PC-3 (cell line): ENCODE measurements around the gene DOCK4. TPM values are rescaled to one million over a fixed set of nuclear protein-coding genes. Genes with fewer than 3 reads are reported as not detected.
A peak's percentile ranks its signal among the peaks of the same experiment; 100 is the strongest.

ENCODE experiments used
- ATAC-seq: fragments of 200-7000 bp; cut with Tn5 transposase; 2 replicates; pipeline ENCODE4 v1.9.1; 2020; ENCODE audit warnings: mild to moderate bottlenecking, moderate library complexity
- BruUV-seq: library from RNA; stranded (reverse); fragments of 400-500 nt; replicated peaks from 2 replicates; lab custom pipeline; 2021; lab: Mats Ljungman, UMichigan
- CTCF ChIA-PET: fragments of 300-600 bp; sonication (Branson Sonifier 250); formaldehyde crosslinking; loops from one replicate; lab custom pipeline; 2022; ENCODE audit warnings: antibody characterized with exemption; lab: Charles Lee
- POLR2A ChIA-PET: fragments of 300-600 bp; sonication (Branson Sonifier 250); formaldehyde crosslinking; loops from one replicate; lab custom pipeline; 2022; ENCODE audit warnings: antibody characterized with exemption; ENCODE audit not compliant: unreplicated experiment; lab: Charles Lee
- DNase-seq: peaks from one replicate; pipeline ENCODE4 v3.0.0-alpha.2; 2015
- H2AFZ ChIP-seq: fragments of 300-600 bp; sonication (generic); 2 replicates; pipeline ENCODE4 v1.6.0; 2016; ENCODE audit warnings: antibody characterized with exemption, low read length
- H3F3A ChIP-seq: fragments of 300-600 bp; sonication (generic); one replicate; pipeline ENCODE4 v1.6.0; 2017; ENCODE audit warnings: antibody characterized with exemption, low read length, control low read depth, mild to moderate bottlenecking; ENCODE audit not compliant: unreplicated experiment
- H3K27ac ChIP-seq: fragments of 300-600 bp; sonication (generic); 2 replicates; pipeline ENCODE4 v1.5.1; 2016; ENCODE audit warnings: mild to moderate bottlenecking, low read length
- H3K27me3 ChIP-seq: fragments of 300-600 bp; sonication (generic); 2 replicates; pipeline ENCODE4 v1.6.1; 2016; ENCODE audit warnings: low read length, mixed read lengths
- H3K36me3 ChIP-seq: fragments of 300-600 bp; sonication (generic); 2 replicates; pipeline ENCODE4 v1.6.1; 2016; ENCODE audit warnings: low read depth, mixed run types, low read length, mixed read lengths
- H3K4me1 ChIP-seq: fragments of 300-600 bp; sonication (generic); 2 replicates; pipeline ENCODE4 v1.5.1; 2016; ENCODE audit warnings: low read length; ENCODE audit not compliant: insufficient read depth
- H3K4me2 ChIP-seq: fragments of 300-600 bp; sonication (generic); 2 replicates; pipeline ENCODE4 v1.6.0; 2016; ENCODE audit warnings: low read length
- H3K4me3 ChIP-seq: fragments of 300-600 bp; sonication (generic); 2 replicates; pipeline ENCODE4 v1.5.1; 2016; ENCODE audit warnings: mild to moderate bottlenecking, low read length, mixed read lengths
- H3K79me2 ChIP-seq: fragments of 300-600 bp; sonication (generic); 2 replicates; pipeline ENCODE4 v1.6.1; 2017; ENCODE audit warnings: low read length, mixed read lengths
- H3K9ac ChIP-seq: fragments of 300-600 bp; sonication (generic); 2 replicates; pipeline ENCODE4 v1.6.0; 2016; ENCODE audit warnings: mild to moderate bottlenecking, low read length
- H3K9me2 ChIP-seq: fragments of 300-600 bp; sonication (generic); replicated peaks from 2 replicates; pipeline ENCODE4 v1.6.1; 2016; ENCODE audit warnings: mixed run types, low read length, mixed read lengths
- H3K9me3 ChIP-seq: fragments of 300-600 bp; sonication (generic); 2 replicates; pipeline ENCODE4 v1.6.1; 2016; ENCODE audit warnings: low read length, mixed read lengths
- H4K20me1 ChIP-seq: fragments of 300-600 bp; sonication (generic); 2 replicates; pipeline ENCODE4 v1.6.1; 2016; ENCODE audit warnings: low read length, mixed read lengths
- CTCF ChIP-seq: fragments of 300-600 bp; sonication (generic); conservative IDR thresholded peaks from 2 replicates; pipeline ENCODE4 v1.5.1; 2017; ENCODE audit warnings: antibody characterized with exemption, low read depth, mild to moderate bottlenecking, low read length
- EZH2 ChIP-seq: fragments of 300-600 bp; sonication (generic); IDR thresholded peaks from one replicate; pipeline ENCODE4 v1.6.1; 2017; ENCODE audit warnings: antibody characterized with exemption, mild to moderate bottlenecking, low read length; ENCODE audit not compliant: unreplicated experiment
- EZH2phosphoT487 ChIP-seq: fragments of 300-600 bp; sonication (generic); IDR thresholded peaks from 2 replicates; pipeline ENCODE4 v1.6.1; 2018; ENCODE audit warnings: mild to moderate bottlenecking, antibody characterized with exemption, low read length, borderline replicate concordance
- intact Hi-C: fragments of 100-400 bp; cut with micrococcal nuclease; formaldehyde crosslinking; loops from 2 replicates; pipeline ENCODE4 v1.9.0; 2023
- total RNA-seq: library from RNA; depleted of rRNA; stranded (reverse); fragments of >200 nt; gene quantifications from 2 replicates; pipeline ENCODE4 v1.2.3, GENCODE V29; 2014

The DOCK4 gene
- total RNA-seq, 1 experiment from 2014 or later = 25.4 TPM

GRCh38 chr7:111982804-111983203 lies 223.4 kb downstream of the DOCK4 start:
- no peaks in the 10 kb centered on the region for H4K20me1 ChIP-seq
- H3K27ac ChIP-seq = peak overlapping the region; percentile 54
- TF ChIP-seq CTCF (no peak), EZH2phosphoT487 (no peak), EZH2 (no peak)
- H3K4me3 ChIP-seq = no peak overlapping the region
- ChIA-PET CTCF (no interaction called here), POLR2A (no interaction called here)
- H3K27me3 ChIP-seq = no peaks in the 10 kb centered on the region
- H2AFZ ChIP-seq = no peak overlapping the region
- DNase-seq = peak; percentile 15
- no peaks in the 10 kb centered on the region for H3K79me2 ChIP-seq
- peak overlapping the region; percentile 31; the same call in 1 of the 2 replicates for H3K4me2 ChIP-seq
- no TSS peak for BruUV-seq
- peaks cover 53% of the 10 kb centered on the region for H3K4me1 ChIP-seq
- intact Hi-C loops = no loop called here
- ATAC-seq = no peak
- no peaks in the 10 kb centered on the region for H3K9me2 ChIP-seq
- H3K9me3 ChIP-seq = no peaks in the 10 kb centered on the region
- no peak overlapping the region for H3K9ac ChIP-seq
- peaks cover 5% of the 10 kb centered on the region for H3F3A ChIP-seq
- H3K36me3 ChIP-seq = peaks cover 6% of the 10 kb centered on the region; the same call in 1 of the 2 replicates

GRCh38 chr7:111982133-111982532 lies 224.1 kb downstream of the DOCK4 start:
- H4K20me1 ChIP-seq = no peaks in the 10 kb centered on the region
- DNase-seq = peak; percentile 85
- H3K4me3 ChIP-seq = no peak overlapping the region
- no peaks in the 10 kb centered on the region for H3F3A ChIP-seq
- BruUV-seq = no TSS peak
- peak overlapping the region; percentile 54 for H3K27ac ChIP-seq
- POLR2A ChIA-PET = no interaction called here
- ATAC-seq = peak; percentile 59
- H2AFZ ChIP-seq = no peak overlapping the region
- TF ChIP-seq EZH2phosphoT487 (no peak), CTCF (no peak), EZH2 (no peak)
- H3K36me3 ChIP-seq = peaks cover 6% of the 10 kb centered on the region; the same call in 1 of the 2 replicates
- CTCF ChIA-PET = no interaction called here
- H3K27me3 ChIP-seq = no peaks in the 10 kb centered on the region
- H3K9me3 ChIP-seq = no peaks in the 10 kb centered on the region
- H3K9me2 ChIP-seq = no peaks in the 10 kb centered on the region
- peak overlapping the region; percentile 30 for H3K4me2 ChIP-seq
- intact Hi-C loops = no loop called here
- no peaks in the 10 kb centered on the region for H3K79me2 ChIP-seq
- H3K9ac ChIP-seq = no peak overlapping the region
- peaks cover 46% of the 10 kb centered on the region for H3K4me1 ChIP-seq

GRCh38 chr7:111980725-111981124 lies 225.5 kb downstream of the DOCK4 start:
- intact Hi-C loops = no loop called here
- Histone ChIP-seq H3K79me2 (no peaks in the 10 kb centered on the region), H3K4me1 (peaks cover 32% of the 10 kb centered on the region), H2AFZ (no peak overlapping the region), H4K20me1 (no peaks in the 10 kb centered on the region), H3K4me3 (no peak overlapping the region), H3K9me2 (no peaks in the 10 kb centered on the region), H3K36me3 (peaks cover 6% of the 10 kb centered on the region; the same call in 1 of the 2 replicates), H3K9me3 (no peaks in the 10 kb centered on the region), H3K4me2 (no peak overlapping the region), H3K9ac (no peak overlapping the region), H3K27ac (no peak overlapping the region), H3F3A (no peaks in the 10 kb centered on the region), H3K27me3 (no peaks in the 10 kb centered on the region)
- ChIA-PET POLR2A (no interaction called here), CTCF (no interaction called here)
- ATAC-seq = no peak
- no peak for TF ChIP-seq CTCF
- TF ChIP-seq EZH2 = no peak
- TF ChIP-seq EZH2phosphoT487 = no peak
- BruUV-seq = no TSS peak
- no peak for DNase-seq
